ENCODE measurements around the gene RRH. TPM values are rescaled to one million over a fixed set of nuclear protein-coding genes. Genes with fewer than 3 reads are reported as not detected.

Gene RRH
- total and polyA plus RNA-seq, 2 of the 13 experiments (the other 11 are each of a cell fraction or from before 2014, with no cell fraction given): 0.07 to 0.17 TPM

GRCh38 chr4:109815151-109816081 lies 12.4 kb upstream of the RRH start, which contains the start of gene GAR1 (continued):
- TF ChIP-seq MAZ (IDR thresholded peaks at IDR 0.05; ENCODE audit: borderline replicate concordance, low read depth, low read length) (no peak), MAZ (CRISPR knock-in tag; IDR thresholded peaks at IDR 0.05; ENCODE audit: low read depth) (peak; percentile 40), PREB (CRISPR knock-in tag; IDR thresholded peaks at IDR 0.05) (no peak), GATAD2A (CRISPR knock-in tag; IDR thresholded peaks at IDR 0.05) (peak; percentile 47; the same call in 1 of the 2 replicates), DR1 (CRISPR knock-in tag; IDR thresholded peaks at IDR 0.05) (no peak; the same call in 1 of the 2 replicates), KMT2B (CRISPR knock-in tag; IDR thresholded peaks at IDR 0.05) (peak; percentile 99), CENPBD1 (CRISPR knock-in tag; IDR thresholded peaks at IDR 0.05; ENCODE audit: borderline replicate concordance, low read depth) (no peak), SIX4 (CRISPR knock-in tag; IDR thresholded peaks at IDR 0.05) (0 out of 2 replicates have a peak, but pooled peaks have one; percentile 37), BORCS8-MEF2B (CRISPR knock-in tag; IDR thresholded peaks at IDR 0.05) (peak; percentile 52), PAX8 (CRISPR knock-in tag; IDR thresholded peaks at IDR 0.05; ENCODE audit: borderline replicate concordance) (no peak), EP300 (IDR thresholded peaks at IDR 0.05; ENCODE audit: low read depth in 2 of 2, low read length in 2 of 2) (no peak), EP300 (CRISPR knock-in tag; IDR thresholded peaks at IDR 0.05; ENCODE audit: borderline replicate concordance) (no peak), DBP (CRISPR knock-in tag; IDR thresholded peaks at IDR 0.05; ENCODE audit: not compliant biosample characterization) (no peak), MYPOP (CRISPR knock-in tag; IDR thresholded peaks at IDR 0.05) (peak; percentile 86), KDM3A (CRISPR knock-in tag; IDR thresholded peaks at IDR 0.05; ENCODE audit: low read depth) (peak; percentile 76; the same call in 1 of the 2 replicates), ZNF549 (CRISPR knock-in tag; IDR thresholded peaks at IDR 0.05) (no peak), JUNB (CRISPR knock-in tag; IDR thresholded peaks at IDR 0.05; ENCODE audit: borderline replicate concordance) (peak; percentile 58; the same call in 1 of the 2 replicates), ZFP1 (CRISPR knock-in tag; IDR thresholded peaks at IDR 0.05) (no peak), ZNF703 (CRISPR knock-in tag; IDR thresholded peaks at IDR 0.05; ENCODE audit: borderline replicate concordance) (peak; percentile 54; the same call in 1 of the 2 replicates), PHF20 (CRISPR knock-in tag; IDR thresholded peaks at IDR 0.05) (peak; percentile 95), ZNF224 (CRISPR knock-in tag; IDR thresholded peaks at IDR 0.05) (0 out of 2 replicates have a peak, but pooled peaks have one; percentile 29), ZNF33A (CRISPR knock-in tag; IDR thresholded peaks at IDR 0.05; ENCODE audit: borderline replicate concordance) (no peak), ZNF605 (CRISPR knock-in tag; IDR thresholded peaks at IDR 0.05) (peak; percentile 32; the same call in 1 of the 2 replicates), SETDB1 (CRISPR knock-in tag; IDR thresholded peaks at IDR 0.05; ENCODE audit: borderline replicate concordance) (no peak), TFAP4 (IDR thresholded peaks at IDR 0.05; ENCODE audit: borderline replicate concordance, low read depth) (peak; percentile 46; the same call in 1 of the 2 replicates), RXRA (CRISPR knock-in tag; IDR thresholded peaks at IDR 0.05) (peak; percentile 32; the same call in 1 of the 2 replicates)
